Gastroesophageal sphincter (tissue), 4 donors: ENCODE data around the gene TTC5. TPM values are rescaled to one million over a fixed set of nuclear protein-coding genes. Genes with fewer than 3 reads are reported as not detected.

Source experiments
- ATAC-seq: fragments of 150-250 bp; one replicate; pipeline ENCODE4 v1.9.1; 2016; ENCODE audit warnings: mild to moderate bottlenecking, moderate library complexity
- H3K27ac ChIP-seq, 4 donors: fragments of 200-600 bp; sonication (generic) in 3 of 4; 1 replicate in 3 of 4; 2 replicates in 1 of 4; pipeline ENCODE4 v1.5.1; 2016 to 2019
- H3K27me3 ChIP-seq: fragments of 200-600 bp; sonication (generic); one replicate; pipeline ENCODE4 v1.5.1; 2019
- H3K36me3 ChIP-seq, 2 donors: fragments of 200-600 bp; sonication (generic); one replicate each; pipeline ENCODE4 v1.5.1; 2019; ENCODE audit warnings: control low read depth in 1 of 2
- H3K4me1 ChIP-seq, 3 donors: fragments of 200-600 bp; sonication (generic); 1 replicate in 2 of 3; 2 replicates in 1 of 3; pipeline ENCODE4 v1.5.1; 2016 to 2019; ENCODE audit warnings: control low read depth in 2 of 3
- H3K4me3 ChIP-seq, 2 donors: fragments of 200-600 bp; sonication (generic); one replicate each; pipeline ENCODE4 v1.5.1; 2019; ENCODE audit warnings: mild to moderate bottlenecking in 1 of 2, moderate library complexity in 1 of 2
- H3K9me3 ChIP-seq, 3 donors: fragments of 200-600 bp; sonication (generic); one replicate each; pipeline ENCODE4 v1.5.1; 2017 to 2019; ENCODE audit warnings: control low read depth in 2 of 3
- EP300 ChIP-seq: sonication (generic); formaldehyde crosslinking; IDR thresholded peaks from one replicate; pipeline ENCODE4 v1.6.1; 2017; ENCODE audit warnings: antibody characterized with exemption, mild to moderate bottlenecking
- POLR2A ChIP-seq, 2 donors: fragments of 450-650 bp; IDR thresholded peaks; one replicate each; pipeline ENCODE4 v1.6.1; 2017; ENCODE audit warnings: antibody characterized with exemption in 2 of 2, mild to moderate bottlenecking in 2 of 2, moderate library complexity in 1 of 2
- POLR2AphosphoS5 ChIP-seq: sonication (generic); formaldehyde crosslinking; IDR thresholded peaks from one replicate; pipeline ENCODE4 v1.6.1; 2017; ENCODE audit warnings: antibody characterized with exemption
- WGBS, 2 donors: methylation state at CpG; one replicate each; pipeline ENCODE4 v1.1.5; 2018; ENCODE audit warnings: low coverage in 1 of 2; 5-methylcytosine and 5-hydroxymethylcytosine counted together
- total RNA-seq, 4 donors: library from RNA; depleted of rRNA; stranded (reverse); fragments of >200 nt; gene quantifications; one replicate each; pipeline ENCODE4 v1.1.0, GENCODE V29; 2016
- TF ChIP-seq, protein P1 (sequence below), 4 experiments: fragments of 200-600 bp in 2 of 4; fragments of 450-650 bp in 2 of 4; sonication (generic) in 1 of 4; IDR thresholded peaks; one replicate each; pipeline ENCODE4 v1.5.1; 2017 to 2019; ENCODE audit warnings: antibody characterized with exemption in 4 of 4, mild to moderate bottlenecking in 2 of 4, moderate library complexity in 2 of 4

TTC5 gene
- total RNA-seq, 4 donors from 2014 or later = 8.1 to 10.9 (median 10.0) TPM

DNA sequence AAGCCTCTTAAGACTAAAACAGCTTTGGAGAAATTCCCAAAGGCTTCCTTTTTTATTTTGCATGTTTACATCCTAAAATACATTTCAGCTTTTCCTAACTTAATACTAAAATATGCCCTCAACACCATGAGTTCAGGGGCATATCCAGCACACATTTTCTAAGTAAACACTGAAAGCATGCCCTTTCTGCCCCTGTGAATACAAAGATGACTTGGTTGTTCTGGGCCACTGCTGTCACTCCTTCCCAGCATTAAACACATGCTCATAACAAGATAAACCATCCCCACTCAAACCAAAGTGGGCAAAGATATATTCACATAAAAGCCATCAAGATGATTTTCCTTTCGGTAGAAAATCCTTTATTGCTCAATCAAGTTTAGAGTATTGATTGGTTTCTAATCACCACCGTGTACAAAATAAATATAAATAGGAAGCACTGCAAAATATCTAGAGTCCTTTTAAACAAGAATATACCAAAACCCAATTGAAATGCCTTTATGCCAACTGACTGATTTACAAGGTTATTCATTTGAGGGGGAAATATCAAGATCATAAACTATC lies 25.4 kb upstream of the TTC5 start:
- Histone ChIP-seq H3K4me1 (peaks cover 7 to 66% (median 16%) of the 10 kb centered on the region in 3 donors), H3K36me3 (peaks cover 7 to 26% of the 10 kb centered on the region in 2 donors), H3K27ac (peak overlapping the region in 2 of 4 donors; percentile 12 to 92), H3K9me3 (no peaks in the 10 kb centered on the region), H3K27me3 (no peaks in the 10 kb centered on the region), H3K4me3 (peak overlapping the region in 1 of 2 donors; percentile 61)
- ATAC-seq = no peak
- WGBS, 2 donors = 50 to 56% methylated on average over 2 of the region's 2 CpGs
- TF ChIP-seq, protein P1, sequence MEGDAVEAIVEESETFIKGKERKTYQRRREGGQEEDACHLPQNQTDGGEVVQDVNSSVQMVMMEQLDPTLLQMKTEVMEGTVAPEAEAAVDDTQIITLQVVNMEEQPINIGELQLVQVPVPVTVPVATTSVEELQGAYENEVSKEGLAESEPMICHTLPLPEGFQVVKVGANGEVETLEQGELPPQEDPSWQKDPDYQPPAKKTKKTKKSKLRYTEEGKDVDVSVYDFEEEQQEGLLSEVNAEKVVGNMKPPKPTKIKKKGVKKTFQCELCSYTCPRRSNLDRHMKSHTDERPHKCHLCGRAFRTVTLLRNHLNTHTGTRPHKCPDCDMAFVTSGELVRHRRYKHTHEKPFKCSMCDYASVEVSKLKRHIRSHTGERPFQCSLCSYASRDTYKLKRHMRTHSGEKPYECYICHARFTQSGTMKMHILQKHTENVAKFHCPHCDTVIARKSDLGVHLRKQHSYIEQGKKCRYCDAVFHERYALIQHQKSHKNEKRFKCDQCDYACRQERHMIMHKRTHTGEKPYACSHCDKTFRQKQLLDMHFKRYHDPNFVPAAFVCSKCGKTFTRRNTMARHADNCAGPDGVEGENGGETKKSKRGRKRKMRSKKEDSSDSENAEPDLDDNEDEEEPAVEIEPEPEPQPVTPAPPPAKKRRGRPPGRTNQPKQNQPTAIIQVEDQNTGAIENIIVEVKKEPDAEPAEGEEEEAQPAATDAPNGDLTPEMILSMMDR (IDR thresholded peaks at IDR 0.05) = no peak
- TF ChIP-seq POLR2AphosphoS5 (no peak), POLR2A (IDR thresholded peaks at IDR 0.05) (no peak), EP300 (no peak)

DNA sequence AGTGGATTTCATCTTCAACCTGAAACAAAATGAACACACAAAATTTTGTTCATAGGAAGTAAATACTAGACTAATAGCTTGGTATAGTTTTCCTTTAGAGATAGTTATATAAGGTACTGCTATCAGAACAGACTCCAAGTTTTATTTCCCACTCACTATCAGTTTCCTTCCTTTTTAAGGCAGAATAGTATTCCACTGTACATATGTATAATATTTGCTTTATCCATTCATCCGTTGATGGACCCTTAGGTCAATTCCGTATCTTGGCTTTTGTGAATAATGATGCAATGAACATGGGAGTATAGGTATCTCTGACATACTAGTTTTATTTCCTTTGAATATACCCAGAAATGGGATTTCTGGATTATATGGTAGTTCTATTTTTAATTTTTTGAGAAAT lies 23.6 kb upstream of the TTC5 start:
- TF ChIP-seq, protein P1 (IDR thresholded peaks at IDR 0.05) = no peak
- TF ChIP-seq POLR2A (IDR thresholded peaks at IDR 0.05) = no peak
- no peak for TF ChIP-seq EP300
- TF ChIP-seq POLR2AphosphoS5 = no peak
- 66 to 83% methylated on average over 2 of the region's 2 CpGs for WGBS, 2 donors
- H3K4me3 ChIP-seq = no peak overlapping the region
- H3K9me3 ChIP-seq = no peaks in the 10 kb centered on the region
- H3K36me3 ChIP-seq = peaks cover 7 to 44% of the 10 kb centered on the region in 2 donors
- H3K27ac ChIP-seq = peak overlapping the region in 1 of 4 donors; percentile 10
- H3K27me3 ChIP-seq = no peaks in the 10 kb centered on the region
- ATAC-seq = no peak
- peaks cover 7 to 66% (median 16%) of the 10 kb centered on the region in 3 donors for H3K4me1 ChIP-seq

DNA sequence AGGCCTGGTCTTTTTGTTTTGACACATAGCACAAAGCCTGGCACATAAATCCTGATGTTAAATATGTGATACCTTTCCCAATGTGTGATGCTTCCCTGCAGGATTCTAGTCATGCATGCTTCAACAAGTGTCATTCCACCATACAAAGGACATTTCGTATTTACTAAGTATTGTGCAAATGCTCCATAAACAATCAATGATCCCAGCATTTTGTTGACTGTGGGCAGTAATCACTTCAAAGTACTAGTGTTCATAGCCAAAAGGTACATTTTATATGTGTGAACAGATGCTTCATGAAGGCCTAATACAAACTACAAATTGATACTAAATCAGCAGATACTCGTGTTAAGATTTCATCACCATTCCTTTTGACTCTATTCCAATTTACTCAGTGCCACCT lies 23.0 kb upstream of the TTC5 start:
- Histone ChIP-seq H3K4me3 (no peak overlapping the region), H3K4me1 (peaks cover 7 to 60% (median 16%) of the 10 kb centered on the region in 3 donors), H3K27ac (peak overlapping the region in 1 of 4 donors; percentile 10), H3K9me3 (no peaks in the 10 kb centered on the region), H3K36me3 (peaks cover 7 to 50% of the 10 kb centered on the region in 2 donors), H3K27me3 (no peaks in the 10 kb centered on the region)
- 30 to 71% methylated on average over 2 of the region's 2 CpGs for WGBS, 2 donors
- TF ChIP-seq EP300 = no peak
- TF ChIP-seq, protein P1 (IDR thresholded peaks at IDR 0.05) = no peak
- no peak for TF ChIP-seq POLR2A (IDR thresholded peaks at IDR 0.05)
- no peak for TF ChIP-seq POLR2AphosphoS5
- ATAC-seq = no peak

DNA sequence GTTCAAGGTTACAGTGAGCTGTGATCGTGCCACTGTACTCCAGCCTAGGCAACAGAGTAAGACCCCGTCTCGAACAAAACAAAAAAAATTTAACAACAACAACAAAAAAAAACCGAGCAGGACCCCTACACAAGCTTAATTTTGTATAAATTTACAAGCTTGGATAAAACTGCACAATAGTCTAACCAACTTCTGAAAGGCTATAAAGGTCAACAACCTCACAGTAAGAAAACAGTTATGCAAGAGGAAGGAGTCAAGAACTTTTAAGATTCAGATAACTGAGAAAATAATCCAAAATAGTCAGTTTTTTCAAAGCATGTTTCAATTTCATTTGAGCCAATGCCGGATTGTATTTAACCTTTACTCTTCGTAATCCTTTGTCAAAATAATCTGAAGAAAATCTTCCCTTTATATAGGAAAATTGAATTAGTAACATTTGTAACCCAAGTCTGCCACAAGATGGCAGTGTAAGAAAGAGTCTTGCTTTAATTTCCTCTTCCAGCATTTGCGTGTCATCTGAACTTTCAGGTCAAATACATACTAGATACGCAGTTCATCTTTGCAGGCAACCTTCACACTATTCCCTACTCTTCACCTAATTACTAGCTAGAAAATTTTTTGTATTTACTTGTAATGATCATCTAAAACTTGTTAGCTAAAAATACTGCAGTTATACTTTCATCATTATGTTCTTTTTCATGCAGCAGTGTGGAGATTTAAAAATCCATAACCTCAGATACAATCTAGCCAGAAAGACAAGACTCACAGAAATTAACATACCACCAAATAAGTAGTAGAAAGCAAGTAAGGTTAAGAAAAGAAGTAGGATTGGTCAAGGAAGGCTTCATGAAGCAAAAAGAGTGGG lies 21.5 kb upstream of the TTC5 start:
- H3K27ac ChIP-seq = peak overlapping the region; percentile 39 to 71 (median 48)
- peaks cover 7 to 64% of the 10 kb centered on the region in 2 donors for H3K36me3 ChIP-seq

More for the DNA sequence above, 21.5 kb upstream of the TTC5 start:
- Histone ChIP-seq H3K4me3 (no peak overlapping the region), H3K9me3 (no peaks in the 10 kb centered on the region), H3K27me3 (no peaks in the 10 kb centered on the region), H3K4me1 (peaks cover 7 to 54% (median 14%) of the 10 kb centered on the region in 3 donors)
- peak; percentile 51 for ATAC-seq
- 18 to 40% methylated on average over 6 to 8 of the region's 8 CpGs for WGBS, 2 donors
- TF ChIP-seq POLR2AphosphoS5 = no peak
- TF ChIP-seq, protein P1 (IDR thresholded peaks at IDR 0.05) = peak; percentile 66 to 76 (median 72)
